Measurements from ENCODE around the gene CEP85. TPM values are rescaled to one million over a fixed set of nuclear protein-coding genes. Genes with fewer than 3 reads are reported as not detected.

CEP85 gene
- total and polyA plus RNA-seq, 2 experiments from 2014 or later: 22.9 to 33.2 TPM

GRCh38 chr1:26197813-26198212 lies 36.2 kb upstream of the CEP85 start:
- Histone ChIP-seq H3K27ac (no peak overlapping the region), H3K27me3 (no peaks in the 10 kb centered on the region), H3K9me3 (ENCODE audit: low read depth) (no peaks in the 10 kb centered on the region), H3K4me3 (no peak overlapping the region), H3K4me1 (ENCODE audit: low read depth) (peaks cover 4% of the 10 kb centered on the region), H3K36me3 (no peaks in the 10 kb centered on the region)
- DNase-seq (ENCODE audit: low read depth in 1 of 2, low spot score in 1 of 2): no peak
- no peak for TF ChIP-seq CTCF (IDR thresholded peaks at IDR 0.05; ENCODE audit: low read depth, low read length)

DNA sequence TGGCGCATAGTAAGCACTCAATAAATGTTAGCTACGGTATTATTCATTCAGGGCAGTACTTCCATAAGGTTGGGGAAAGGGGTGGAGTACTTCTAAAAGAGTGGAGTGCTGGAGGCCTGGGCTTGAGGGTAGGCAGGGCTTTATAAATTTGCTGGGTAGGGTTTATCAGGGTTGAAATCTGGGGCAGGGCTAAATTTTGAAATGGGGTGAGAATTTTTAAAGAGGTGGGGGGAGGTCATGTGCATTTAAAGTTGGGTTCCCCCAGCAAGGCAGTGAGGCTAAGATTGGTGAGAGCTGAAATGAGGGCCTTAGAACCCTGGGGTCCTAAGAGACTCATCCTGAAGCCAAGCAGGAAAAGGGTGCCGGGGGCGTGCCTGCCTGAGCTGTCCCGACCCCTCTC lies 33.6 kb upstream of the CEP85 start:
- Histone ChIP-seq H3K4me1 (ENCODE audit: low read depth) (peaks cover 4% of the 10 kb centered on the region), H3K4me3 (no peak overlapping the region), H3K36me3 (no peaks in the 10 kb centered on the region), H3K27ac (no peak overlapping the region), H3K27me3 (no peaks in the 10 kb centered on the region), H3K9me3 (ENCODE audit: low read depth) (no peaks in the 10 kb centered on the region)
- TF ChIP-seq CTCF (IDR thresholded peaks at IDR 0.05; ENCODE audit: low read depth, low read length): no peak
- DNase-seq (ENCODE audit: low read depth in 1 of 2, low spot score in 1 of 2): no peak

- H3K36me3 ChIP-seq: no peaks in the 10 kb centered on the region
- H3K27ac ChIP-seq: no peak overlapping the region
- H3K4me3 ChIP-seq: no peak overlapping the region
- no peak for DNase-seq (ENCODE audit: low read depth in 1 of 2, low spot score in 1 of 2)
- peaks cover 4% of the 10 kb centered on the region for H3K4me1 ChIP-seq (ENCODE audit: low read depth)
- TF ChIP-seq CTCF (IDR thresholded peaks at IDR 0.05; ENCODE audit: low read depth, low read length): no peak
- no peaks in the 10 kb centered on the region for H3K27me3 ChIP-seq
- H3K9me3 ChIP-seq (ENCODE audit: low read depth): no peaks in the 10 kb centered on the region
Observed at GRCh38 chr1:26203642-26204318, 30.2 kb upstream of the CEP85 start.

- H3K27me3 ChIP-seq: no peaks in the 10 kb centered on the region
- H3K27ac ChIP-seq: no peak overlapping the region
- H3K9me3 ChIP-seq (ENCODE audit: low read depth): no peaks in the 10 kb centered on the region
- no peak for TF ChIP-seq CTCF (IDR thresholded peaks at IDR 0.05; ENCODE audit: low read depth, low read length)
- no peak overlapping the region for H3K4me3 ChIP-seq
- no peaks in the 10 kb centered on the region for H3K36me3 ChIP-seq
- H3K4me1 ChIP-seq (ENCODE audit: low read depth): no peaks in the 10 kb centered on the region
- DNase-seq (ENCODE audit: low read depth in 1 of 2, low spot score in 1 of 2): peak in 1 of 2 donors; percentile 15
Observed at GRCh38 chr1:26210147-26210870, 23.7 kb upstream of the CEP85 start.

DNA sequence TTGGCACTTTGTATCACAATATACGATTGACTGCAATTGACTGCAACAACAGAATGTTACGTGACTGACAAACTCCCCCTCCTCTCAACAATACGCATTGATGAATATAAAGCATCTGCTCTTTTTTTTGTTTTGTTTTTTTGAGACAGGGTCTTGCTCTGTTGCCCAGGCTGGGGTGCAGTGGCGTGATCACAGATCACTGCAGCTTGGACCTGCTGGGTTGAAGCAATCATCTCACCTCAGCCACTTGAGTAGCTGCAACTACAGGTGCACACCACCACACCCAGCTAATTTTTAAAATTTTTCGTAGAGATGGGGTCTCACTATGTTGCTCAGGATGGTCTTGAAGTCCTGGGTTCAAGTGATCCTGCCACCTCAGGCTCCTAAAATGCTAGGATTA lies 21.3 kb upstream of the CEP85 start:
- Histone ChIP-seq H3K36me3 (no peaks in the 10 kb centered on the region), H3K4me3 (no peak overlapping the region), H3K27ac (no peak overlapping the region), H3K9me3 (ENCODE audit: low read depth) (no peaks in the 10 kb centered on the region), H3K4me1 (ENCODE audit: low read depth) (no peaks in the 10 kb centered on the region), H3K27me3 (no peaks in the 10 kb centered on the region)
- DNase-seq (ENCODE audit: low read depth in 1 of 2, low spot score in 1 of 2): no peak
- TF ChIP-seq CTCF (IDR thresholded peaks at IDR 0.05; ENCODE audit: low read depth, low read length): no peak

Measured in cardiac muscle cell (in vitro differentiated cells and primary cell).